ENCODE measurements around the gene MYOZ3. TPM values are rescaled to one million over a fixed set of nuclear protein-coding genes. Genes with fewer than 3 reads are reported as not detected.
A peak's percentile ranks its signal among the peaks of the same experiment; 100 is the strongest.

MYOZ3 gene
- total RNA-seq, 4 donors from 2014 or later = 4.8 to 12.6 (median 11.3) TPM

DNA sequence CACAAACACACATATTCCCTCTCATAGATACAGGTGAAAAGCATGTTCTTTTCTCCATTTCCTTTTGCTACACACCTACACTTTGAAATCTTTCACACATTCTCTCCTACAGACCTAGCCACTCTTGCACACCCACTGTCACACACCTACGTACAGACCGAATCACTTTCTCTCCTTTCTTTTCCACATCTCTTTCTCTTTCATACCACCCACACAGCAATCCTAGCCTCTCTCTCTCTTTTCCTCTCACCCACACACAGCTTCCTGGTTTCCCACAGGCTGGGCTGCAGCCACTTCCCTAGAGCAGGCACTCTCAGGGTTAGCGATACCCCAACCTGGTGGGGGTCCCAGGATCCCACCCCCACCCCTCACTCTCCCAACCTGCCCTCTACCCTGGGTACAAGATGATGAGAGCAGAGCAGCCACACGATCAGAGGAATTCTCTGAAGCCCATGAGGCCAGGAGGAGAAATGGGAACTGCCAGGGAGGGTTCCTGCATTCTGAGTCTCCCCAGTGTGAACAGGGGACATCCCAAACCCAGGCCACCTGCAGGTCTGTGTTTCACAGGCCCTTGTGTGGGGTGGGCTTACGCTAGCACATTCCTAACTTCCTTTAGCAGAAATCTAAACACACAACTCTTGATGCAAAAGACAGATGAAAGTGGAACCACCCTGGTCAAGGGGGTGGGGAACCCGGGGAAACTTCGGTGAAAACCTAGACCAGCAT, 37.7 kb upstream of the MYOZ3 start:
- H3K27me3 ChIP-seq = no peaks in the 10 kb centered on the region
- no peak for TF ChIP-seq POLR2A (IDR thresholded peaks at IDR 0.05)
- TF ChIP-seq, protein P1, sequence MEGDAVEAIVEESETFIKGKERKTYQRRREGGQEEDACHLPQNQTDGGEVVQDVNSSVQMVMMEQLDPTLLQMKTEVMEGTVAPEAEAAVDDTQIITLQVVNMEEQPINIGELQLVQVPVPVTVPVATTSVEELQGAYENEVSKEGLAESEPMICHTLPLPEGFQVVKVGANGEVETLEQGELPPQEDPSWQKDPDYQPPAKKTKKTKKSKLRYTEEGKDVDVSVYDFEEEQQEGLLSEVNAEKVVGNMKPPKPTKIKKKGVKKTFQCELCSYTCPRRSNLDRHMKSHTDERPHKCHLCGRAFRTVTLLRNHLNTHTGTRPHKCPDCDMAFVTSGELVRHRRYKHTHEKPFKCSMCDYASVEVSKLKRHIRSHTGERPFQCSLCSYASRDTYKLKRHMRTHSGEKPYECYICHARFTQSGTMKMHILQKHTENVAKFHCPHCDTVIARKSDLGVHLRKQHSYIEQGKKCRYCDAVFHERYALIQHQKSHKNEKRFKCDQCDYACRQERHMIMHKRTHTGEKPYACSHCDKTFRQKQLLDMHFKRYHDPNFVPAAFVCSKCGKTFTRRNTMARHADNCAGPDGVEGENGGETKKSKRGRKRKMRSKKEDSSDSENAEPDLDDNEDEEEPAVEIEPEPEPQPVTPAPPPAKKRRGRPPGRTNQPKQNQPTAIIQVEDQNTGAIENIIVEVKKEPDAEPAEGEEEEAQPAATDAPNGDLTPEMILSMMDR (IDR thresholded peaks at IDR 0.05 in 4 of 5, conservative IDR thresholded peaks at IDR 0.05 in 1 of 5) = no peak
- no peaks in the 10 kb centered on the region for H3K36me3 ChIP-seq
- DNase-seq (no peak), ATAC-seq (no peak)
- in situ Hi-C loops (cut with MboI; ENCODE audit: low sequenced_read_pairs in 4 of 4) = no loop called here
- peaks cover 44 to 52% of the 10 kb centered on the region in 2 donors for H3K4me1 ChIP-seq
- peak overlapping the region; percentile 96 to 100 (median 100) for H3K27ac ChIP-seq
- H3K4me3 ChIP-seq = no peak overlapping the region
- intact Hi-C loops (cut with DNase I; ENCODE audit: low total_unique reads) = no loop called here
- H3K9me3 ChIP-seq = no peaks in the 10 kb centered on the region

GRCh38 chr5:150623878-150624216, 37.2 kb upstream of the MYOZ3 start:
- peaks cover 44 to 52% of the 10 kb centered on the region in 2 donors for H3K4me1 ChIP-seq
- peak overlapping the region; percentile 96 to 100 (median 100) for H3K27ac ChIP-seq
- no peak for ATAC-seq
- DNase-seq = no peak
- H3K4me3 ChIP-seq = peak overlapping the region in 2 of 4 donors; percentile 34 to 79
- no peaks in the 10 kb centered on the region for H3K9me3 ChIP-seq
- TF ChIP-seq, protein P1 (IDR thresholded peaks at IDR 0.05 in 4 of 5, conservative IDR thresholded peaks at IDR 0.05 in 1 of 5) = no peak
- no peak for TF ChIP-seq POLR2A (IDR thresholded peaks at IDR 0.05)
- H3K27me3 ChIP-seq = no peaks in the 10 kb centered on the region
- in situ Hi-C loops (cut with MboI; ENCODE audit: low sequenced_read_pairs in 4 of 4) = no loop called here
- no peaks in the 10 kb centered on the region for H3K36me3 ChIP-seq
- intact Hi-C loops (cut with DNase I; ENCODE audit: low total_unique reads) = no loop called here

DNA sequence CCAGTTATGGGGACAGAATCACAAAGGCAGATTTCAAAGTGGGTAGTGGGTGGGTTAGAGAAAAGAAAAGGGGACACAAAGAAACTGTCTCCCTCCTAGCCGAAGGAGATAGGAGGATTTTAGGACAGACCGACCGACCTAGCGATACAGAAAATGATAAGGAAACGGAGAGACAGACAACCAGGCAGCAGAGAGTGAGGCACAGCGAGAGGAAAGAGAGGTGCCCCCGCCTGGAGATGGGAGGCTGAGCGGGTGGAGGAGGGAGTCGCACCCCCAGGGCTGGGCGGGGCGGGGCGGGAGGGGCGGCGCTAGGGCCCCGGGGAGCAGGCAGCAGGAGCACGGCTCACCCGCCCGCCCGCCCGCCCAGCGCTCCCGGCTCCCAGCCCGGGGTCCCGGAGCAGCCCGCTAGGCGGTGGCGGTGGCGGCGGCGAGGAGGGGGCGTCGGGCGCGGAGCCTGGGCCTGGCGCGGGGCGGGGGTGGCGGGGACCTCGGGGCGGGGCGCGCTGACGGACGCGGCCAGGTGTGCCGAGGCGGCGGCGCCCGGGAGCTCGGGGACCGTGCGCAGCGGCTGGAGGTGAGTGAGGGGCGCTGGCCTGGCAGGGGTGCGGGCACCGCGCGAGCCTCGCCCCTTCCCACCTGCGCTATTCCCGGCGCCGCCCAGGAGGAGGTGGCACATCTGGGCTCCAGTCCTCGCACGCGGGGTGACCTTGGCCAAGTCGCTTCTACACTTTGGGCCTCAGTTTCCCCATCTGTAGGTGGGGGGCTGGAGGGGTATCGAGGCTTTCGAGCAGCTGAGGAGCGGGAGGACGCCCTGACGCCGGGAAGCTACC, 36.5 kb upstream of the MYOZ3 start:
- peak; percentile 44 to 50 for ATAC-seq
- TF ChIP-seq POLR2A (IDR thresholded peaks at IDR 0.05) = peak; percentile 75 to 80
- TF ChIP-seq, protein P1 (IDR thresholded peaks at IDR 0.05 in 4 of 5, conservative IDR thresholded peaks at IDR 0.05 in 1 of 5) = peak in 1 of 5 experiments; percentile 27
- in situ Hi-C loops (cut with MboI; ENCODE audit: low sequenced_read_pairs in 4 of 4) = no loop called here
- Histone ChIP-seq H3K4me3 (peak overlapping the region; percentile 79 to 99 (median 87)), H3K36me3 (no peaks in the 10 kb centered on the region), H3K27ac (peak overlapping the region; percentile 96 to 100 (median 100)), H3K27me3 (no peaks in the 10 kb centered on the region), H3K4me1 (peaks cover 44 to 52% of the 10 kb centered on the region in 2 donors), H3K9me3 (no peaks in the 10 kb centered on the region)
- DNase-seq = no peak
- intact Hi-C loops (cut with DNase I; ENCODE audit: low total_unique reads) = no loop called here

DNA sequence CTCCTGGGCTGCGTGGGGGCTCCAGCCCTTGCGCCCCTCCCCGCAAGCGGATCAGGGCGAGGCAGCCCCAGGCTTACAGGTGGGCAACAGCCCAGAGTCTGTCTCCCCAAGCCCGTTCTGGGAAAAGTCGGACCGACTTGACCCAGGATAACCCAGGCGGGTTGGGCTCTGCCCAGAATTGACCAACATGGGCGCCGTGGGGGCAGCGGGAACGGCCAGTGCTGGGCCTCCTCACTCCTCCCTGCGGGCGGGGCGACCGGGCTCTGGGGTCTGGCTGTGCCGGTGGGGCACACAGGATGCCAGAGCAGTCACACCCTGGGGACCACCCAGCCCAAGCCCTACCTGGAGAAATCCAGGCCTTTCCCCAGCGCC, 35.9 kb upstream of the MYOZ3 start:
- intact Hi-C loops (cut with DNase I; ENCODE audit: low total_unique reads) (no loop called here), in situ Hi-C loops (cut with MboI; ENCODE audit: low sequenced_read_pairs in 4 of 4) (no loop called here)
- DNase-seq (peak in 1 of 2 donors; percentile 88), ATAC-seq (peak; percentile 65 to 71)
- H3K36me3 ChIP-seq = no peaks in the 10 kb centered on the region
- H3K4me1 ChIP-seq = peaks cover 45 to 56% of the 10 kb centered on the region in 2 donors
- peak overlapping the region; percentile 79 to 99 (median 87) for H3K4me3 ChIP-seq
- H3K27me3 ChIP-seq = no peaks in the 10 kb centered on the region
- H3K27ac ChIP-seq = peak overlapping the region; percentile 96 to 100 (median 100)
- no peaks in the 10 kb centered on the region for H3K9me3 ChIP-seq
- peak; percentile 19 to 66 for TF ChIP-seq POLR2A (IDR thresholded peaks at IDR 0.05)
- TF ChIP-seq, protein P1 (IDR thresholded peaks at IDR 0.05 in 4 of 5, conservative IDR thresholded peaks at IDR 0.05 in 1 of 5) = no peak
